ENCODE results near the gene POLR1G. TPM values are rescaled to one million over a fixed set of nuclear protein-coding genes. Genes with fewer than 3 reads are reported as not detected.

The POLR1G gene
- total RNA-seq, 1 donor from 2014 or later = 7.4 TPM

DNA sequence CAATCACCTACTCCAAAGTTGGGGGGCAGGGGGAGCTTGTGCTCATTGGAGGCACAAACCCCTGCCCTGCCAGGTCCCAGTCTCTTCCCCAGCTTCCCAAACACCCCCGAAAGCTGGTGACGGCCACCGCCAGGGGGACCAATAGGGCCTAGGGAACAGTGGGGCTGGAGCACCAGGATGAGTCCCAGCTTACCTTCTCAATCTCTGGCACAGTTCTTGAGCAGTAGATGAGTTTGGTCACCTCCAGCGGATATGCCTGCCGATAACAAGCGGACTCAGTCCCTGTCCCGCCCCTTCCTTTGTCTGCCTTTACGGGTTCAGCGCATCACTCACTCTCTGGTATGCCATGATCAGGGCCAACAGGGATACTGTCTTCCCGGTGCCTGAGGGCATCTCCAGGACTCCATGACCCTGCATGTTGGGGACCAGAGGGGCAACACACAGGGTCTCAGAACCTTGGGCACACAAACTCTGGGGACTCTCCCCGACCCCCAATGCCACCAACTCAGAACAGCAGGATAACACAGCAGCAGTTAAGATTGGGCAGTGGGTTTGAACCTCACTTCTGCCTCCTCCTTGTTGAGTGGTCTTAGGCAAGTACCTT is 37.6 kb upstream of the POLR1G start:
- Mint-ChIP-seq H3K27me3 (no peaks in the 10 kb centered on the region), H3K36me3 (ENCODE audit: insufficient read depth) (peaks cover 2% of the 10 kb centered on the region), H3K4me1 (ENCODE audit: low read depth) (peaks cover 6% of the 10 kb centered on the region), H3K27ac (no peak overlapping the region), H3K9me3 (ENCODE audit: low read depth) (no peaks in the 10 kb centered on the region), H3K4me3 (ENCODE audit: low read depth) (peak overlapping the region; percentile 55)
- TF ChIP-seq, protein P1, sequence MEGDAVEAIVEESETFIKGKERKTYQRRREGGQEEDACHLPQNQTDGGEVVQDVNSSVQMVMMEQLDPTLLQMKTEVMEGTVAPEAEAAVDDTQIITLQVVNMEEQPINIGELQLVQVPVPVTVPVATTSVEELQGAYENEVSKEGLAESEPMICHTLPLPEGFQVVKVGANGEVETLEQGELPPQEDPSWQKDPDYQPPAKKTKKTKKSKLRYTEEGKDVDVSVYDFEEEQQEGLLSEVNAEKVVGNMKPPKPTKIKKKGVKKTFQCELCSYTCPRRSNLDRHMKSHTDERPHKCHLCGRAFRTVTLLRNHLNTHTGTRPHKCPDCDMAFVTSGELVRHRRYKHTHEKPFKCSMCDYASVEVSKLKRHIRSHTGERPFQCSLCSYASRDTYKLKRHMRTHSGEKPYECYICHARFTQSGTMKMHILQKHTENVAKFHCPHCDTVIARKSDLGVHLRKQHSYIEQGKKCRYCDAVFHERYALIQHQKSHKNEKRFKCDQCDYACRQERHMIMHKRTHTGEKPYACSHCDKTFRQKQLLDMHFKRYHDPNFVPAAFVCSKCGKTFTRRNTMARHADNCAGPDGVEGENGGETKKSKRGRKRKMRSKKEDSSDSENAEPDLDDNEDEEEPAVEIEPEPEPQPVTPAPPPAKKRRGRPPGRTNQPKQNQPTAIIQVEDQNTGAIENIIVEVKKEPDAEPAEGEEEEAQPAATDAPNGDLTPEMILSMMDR (IDR thresholded peaks at IDR 0.05; ENCODE audit: unreplicated experiment) = no peak
- no peak for DNase-seq (ENCODE audit: low spot score, unreplicated experiment)

DNA sequence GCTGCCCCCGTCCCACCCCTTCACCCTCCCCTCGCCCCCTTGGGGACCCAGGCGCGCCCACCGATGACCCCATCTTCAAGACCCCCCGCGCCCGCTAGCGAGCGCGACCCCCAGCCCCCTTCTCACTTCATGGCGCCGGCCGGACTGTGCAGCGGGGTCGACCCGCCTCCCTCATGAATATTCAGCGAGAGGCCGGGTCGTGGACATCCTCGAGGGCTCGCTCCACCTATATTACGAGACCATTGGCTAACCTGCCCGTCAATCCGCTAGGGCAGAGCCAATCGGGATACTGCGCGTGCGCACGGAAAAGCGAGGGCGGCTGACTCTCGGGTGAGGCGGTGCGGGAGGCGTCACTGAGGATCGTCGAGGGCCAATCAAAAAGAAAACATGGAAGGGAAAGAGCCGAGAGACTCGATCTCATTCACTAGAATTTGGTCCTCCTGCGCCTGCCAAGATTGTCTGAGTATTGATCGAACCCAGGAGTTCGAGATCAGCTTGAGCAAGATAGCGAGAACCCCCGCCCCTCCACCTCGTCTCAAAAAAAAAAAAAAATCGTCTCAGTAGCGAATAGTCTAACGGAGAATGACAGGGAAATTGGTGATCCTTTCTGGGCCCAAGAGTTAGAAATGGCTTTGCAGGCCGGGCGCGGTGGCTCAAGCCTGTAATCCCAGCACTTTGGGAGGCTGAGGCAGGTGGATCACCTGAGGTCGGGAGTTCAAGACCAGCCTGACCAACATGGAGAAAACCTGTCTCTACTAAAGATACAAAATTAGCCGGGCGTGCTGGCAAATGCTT is 35.8 kb upstream of the POLR1G start, which contains the start of gene ERCC2:
Gene ERCC2, minus strand, starts transcription at position 164 of the 795 bp plus-strand sequence. Its CDS starts 33 bp downstream, at position 131.
- DNase-seq (ENCODE audit: low spot score, unreplicated experiment) = peak; percentile 100
- peak within 1 kb of the TSS; percentile 99 for H3K27ac Mint-ChIP-seq
- H3K9me3 Mint-ChIP-seq (ENCODE audit: low read depth) = no peaks in the 10 kb centered on the region
- H3K36me3 Mint-ChIP-seq (ENCODE audit: insufficient read depth) = peaks cover 2% of the 10 kb centered on the region
- peak within 1 kb of the TSS; percentile 86 for H3K4me3 Mint-ChIP-seq (ENCODE audit: low read depth)
- H3K27me3 Mint-ChIP-seq = no peaks in the 10 kb centered on the region
- peaks cover 6% of the 10 kb centered on the region for H3K4me1 Mint-ChIP-seq (ENCODE audit: low read depth)
- TF ChIP-seq, protein P1 (IDR thresholded peaks at IDR 0.05; ENCODE audit: unreplicated experiment) = no peak

DNA sequence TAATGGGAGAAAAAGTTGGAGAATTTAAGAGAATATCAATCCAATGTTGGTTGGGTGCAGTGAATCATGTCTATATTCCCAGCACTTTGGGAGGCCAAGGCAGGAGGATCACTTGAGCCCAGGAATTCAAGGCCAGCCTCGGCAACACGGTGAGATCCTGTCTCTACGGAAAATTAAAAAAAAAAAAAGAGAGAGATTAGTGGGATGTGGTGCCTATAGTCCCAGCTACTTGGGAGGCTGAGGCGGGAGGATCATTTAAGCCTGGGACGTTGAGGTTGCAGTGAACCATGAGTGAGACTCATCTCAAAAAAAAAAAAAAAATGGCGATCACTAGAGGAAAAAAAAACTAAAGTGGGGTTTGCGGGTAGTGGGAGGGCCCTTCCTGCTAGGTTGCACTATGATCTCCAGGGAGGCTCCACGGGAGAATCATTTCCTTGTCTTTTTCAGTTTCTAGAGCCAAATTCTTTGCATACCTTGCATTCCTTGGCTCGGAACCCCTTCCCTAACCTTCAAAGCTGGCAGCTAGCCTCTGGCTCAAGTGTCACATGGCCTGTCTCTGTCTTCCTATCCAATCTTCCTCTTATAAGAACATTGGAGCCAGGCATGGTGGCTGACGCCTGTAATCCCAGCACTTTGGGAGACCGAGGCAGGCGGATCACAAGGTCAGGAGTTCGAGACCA is 30.3 kb upstream of the POLR1G start:
- Mint-ChIP-seq H3K9me3 (ENCODE audit: low read depth) (no peaks in the 10 kb centered on the region), H3K36me3 (ENCODE audit: insufficient read depth) (no peaks in the 10 kb centered on the region), H3K27ac (peak overlapping the region; percentile 16), H3K27me3 (no peaks in the 10 kb centered on the region), H3K4me3 (ENCODE audit: low read depth) (no peak overlapping the region), H3K4me1 (ENCODE audit: low read depth) (peaks cover 2% of the 10 kb centered on the region)
- TF ChIP-seq, protein P1 (IDR thresholded peaks at IDR 0.05; ENCODE audit: unreplicated experiment) = no peak
- no peak for DNase-seq (ENCODE audit: low spot score, unreplicated experiment)

DNA sequence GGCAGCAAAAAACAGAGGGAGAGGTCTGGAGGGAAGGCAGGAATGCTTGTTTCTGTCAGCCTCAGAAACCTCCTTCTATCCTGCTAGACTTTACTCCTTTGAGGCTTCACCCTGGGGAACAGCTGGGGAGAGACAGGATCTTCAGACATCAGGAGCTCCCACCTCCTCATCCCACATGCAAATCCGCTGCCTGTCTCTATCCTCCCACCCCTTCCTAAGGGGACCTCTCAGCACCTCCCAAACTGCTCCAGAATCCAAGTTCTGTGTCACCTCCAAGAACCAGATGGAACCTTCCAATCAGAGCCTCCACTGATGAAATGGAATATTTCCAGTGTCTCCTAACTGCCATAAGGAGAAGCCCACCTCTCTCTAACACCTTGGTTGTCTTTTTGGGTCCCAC is 26.3 kb upstream of the POLR1G start:
- Mint-ChIP-seq H3K9me3 (ENCODE audit: low read depth) (no peaks in the 10 kb centered on the region), H3K27ac (no peak overlapping the region), H3K4me1 (ENCODE audit: low read depth) (no peaks in the 10 kb centered on the region), H3K27me3 (peaks cover 4% of the 10 kb centered on the region), H3K4me3 (ENCODE audit: low read depth) (no peak overlapping the region), H3K36me3 (ENCODE audit: insufficient read depth) (peaks cover 1% of the 10 kb centered on the region)
- DNase-seq (ENCODE audit: low spot score, unreplicated experiment) = no peak
- TF ChIP-seq, protein P1 (IDR thresholded peaks at IDR 0.05; ENCODE audit: unreplicated experiment) = no peak

DNA sequence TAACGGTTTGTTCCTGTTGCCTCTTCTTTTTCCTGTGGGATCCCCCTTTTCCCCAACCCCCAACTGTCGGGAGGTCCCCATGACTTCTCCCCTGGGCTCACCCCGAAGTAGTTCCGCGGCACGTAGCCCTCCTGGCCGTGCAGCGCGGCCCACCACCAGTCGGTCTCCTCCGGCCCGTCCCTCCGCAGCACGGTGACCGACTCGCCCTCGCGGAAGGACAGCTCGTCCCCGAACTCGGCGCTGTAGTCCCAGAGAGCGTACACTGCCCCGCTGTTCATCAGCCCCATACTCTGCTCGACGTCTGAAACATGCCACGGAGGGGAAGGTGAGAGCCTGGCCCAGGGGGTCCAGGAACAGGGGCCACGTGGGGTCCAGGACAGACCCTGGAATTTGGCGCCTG is 24.0 kb upstream of the POLR1G start:
- Mint-ChIP-seq H3K4me3 (ENCODE audit: low read depth) (no peak overlapping the region), H3K36me3 (ENCODE audit: insufficient read depth) (peaks cover 1% of the 10 kb centered on the region)

More for the DNA sequence above, 24.0 kb upstream of the POLR1G start:
- Mint-ChIP-seq H3K27me3 (peaks cover 7% of the 10 kb centered on the region), H3K4me1 (ENCODE audit: low read depth) (no peaks in the 10 kb centered on the region), H3K9me3 (ENCODE audit: low read depth) (no peaks in the 10 kb centered on the region), H3K27ac (no peak overlapping the region)
- no peak for DNase-seq (ENCODE audit: low spot score, unreplicated experiment)
- TF ChIP-seq, protein P1 (IDR thresholded peaks at IDR 0.05; ENCODE audit: unreplicated experiment) = no peak

Measured in progenitor cell of endocrine pancreas (in vitro differentiated cells).